ENCODE measurements around the gene CENATAC.

DNA sequence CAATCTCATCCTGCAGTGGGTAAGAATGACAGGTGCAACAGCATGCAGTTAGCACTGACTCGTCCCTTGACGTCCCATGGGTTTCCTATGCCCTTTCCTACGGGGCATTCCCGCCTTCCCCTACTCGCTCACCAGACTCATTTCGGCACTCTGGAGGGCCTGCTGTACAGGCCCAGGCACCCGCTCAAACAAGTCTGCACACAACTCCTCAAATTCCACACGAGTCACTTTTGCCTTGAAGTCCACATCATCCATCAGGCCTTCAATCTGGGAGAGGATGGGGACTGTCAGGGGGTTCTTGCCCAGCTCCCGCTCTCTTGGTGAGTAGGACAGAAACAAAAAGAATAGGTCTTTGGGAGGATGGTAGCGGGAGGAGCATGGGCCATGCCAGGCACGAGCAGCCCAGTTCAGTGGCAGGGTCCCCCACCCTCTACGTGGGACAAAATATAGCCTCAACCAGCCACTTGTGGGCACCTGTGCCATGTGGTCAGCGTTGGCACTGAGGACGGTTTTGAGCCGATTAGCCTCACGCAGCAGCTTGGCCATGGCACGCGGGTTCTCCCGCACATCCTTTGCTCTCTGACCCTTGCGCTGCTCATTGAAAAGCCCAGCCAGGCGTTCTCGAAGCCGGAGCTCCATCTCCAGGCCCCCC is 54.4 kb downstream of the CENATAC start:
- TF ChIP-seq, protein P1, sequence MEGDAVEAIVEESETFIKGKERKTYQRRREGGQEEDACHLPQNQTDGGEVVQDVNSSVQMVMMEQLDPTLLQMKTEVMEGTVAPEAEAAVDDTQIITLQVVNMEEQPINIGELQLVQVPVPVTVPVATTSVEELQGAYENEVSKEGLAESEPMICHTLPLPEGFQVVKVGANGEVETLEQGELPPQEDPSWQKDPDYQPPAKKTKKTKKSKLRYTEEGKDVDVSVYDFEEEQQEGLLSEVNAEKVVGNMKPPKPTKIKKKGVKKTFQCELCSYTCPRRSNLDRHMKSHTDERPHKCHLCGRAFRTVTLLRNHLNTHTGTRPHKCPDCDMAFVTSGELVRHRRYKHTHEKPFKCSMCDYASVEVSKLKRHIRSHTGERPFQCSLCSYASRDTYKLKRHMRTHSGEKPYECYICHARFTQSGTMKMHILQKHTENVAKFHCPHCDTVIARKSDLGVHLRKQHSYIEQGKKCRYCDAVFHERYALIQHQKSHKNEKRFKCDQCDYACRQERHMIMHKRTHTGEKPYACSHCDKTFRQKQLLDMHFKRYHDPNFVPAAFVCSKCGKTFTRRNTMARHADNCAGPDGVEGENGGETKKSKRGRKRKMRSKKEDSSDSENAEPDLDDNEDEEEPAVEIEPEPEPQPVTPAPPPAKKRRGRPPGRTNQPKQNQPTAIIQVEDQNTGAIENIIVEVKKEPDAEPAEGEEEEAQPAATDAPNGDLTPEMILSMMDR (conservative IDR thresholded peaks at IDR 0.05 in 1 of 2, IDR thresholded peaks at IDR 0.05 in 1 of 2; ENCODE audit: low read depth in 1 of 2, low read length in 2 of 2), result no peak
- no peak for TF ChIP-seq EZH2 (IDR thresholded peaks at IDR 0.05; ENCODE audit: low read length, missing control alignments)
